Endodermal cell (in vitro differentiated cells): ENCODE data around the gene COL4A4. TPM values are rescaled to one million over a fixed set of nuclear protein-coding genes. Genes with fewer than 3 reads are reported as not detected.

ENCODE experiments used
- DNase-seq: peaks from one replicate; pipeline ENCODE4 v3.0.0-alpha.2; 2017
- H3K27ac ChIP-seq: 2 replicates; pipeline ENCODE4 v1.5.1; 2013; ENCODE audit warnings: mild to moderate bottlenecking, low read depth, low read length, moderate library complexity
- H3K27me3 ChIP-seq: 2 replicates; pipeline ENCODE4 v1.6.1; 2013; ENCODE audit warnings: mild to moderate bottlenecking, low read length, moderate library complexity; ENCODE audit not compliant: insufficient read depth, control insufficient read depth, poor library complexity, severe bottlenecking
- H3K36me3 ChIP-seq: 2 replicates; pipeline ENCODE4 v1.7.0; 2013; ENCODE audit warnings: mild to moderate bottlenecking, low read length, moderate library complexity; ENCODE audit not compliant: control insufficient read depth, insufficient read depth
- H3K4me1 ChIP-seq: one replicate; pipeline ENCODE4 v1.7.0; 2013; ENCODE audit warnings: low read length; ENCODE audit not compliant: control insufficient read depth, insufficient read depth
- H3K4me3 ChIP-seq: 2 replicates; pipeline ENCODE4 v1.5.1; 2013; ENCODE audit warnings: mild to moderate bottlenecking, low read length, moderate library complexity
- H3K9ac ChIP-seq: 2 replicates; pipeline ENCODE4 v1.6.1; 2013; ENCODE audit warnings: mild to moderate bottlenecking, low read length, moderate library complexity; ENCODE audit not compliant: poor library complexity, severe bottlenecking; ENCODE audit errors: extremely low read depth
- H3K9me3 ChIP-seq: 2 replicates; pipeline ENCODE4 v1.6.1; 2013; ENCODE audit warnings: mild to moderate bottlenecking, low read length, moderate library complexity; ENCODE audit not compliant: control insufficient read depth
- H3K27ac Mint-ChIP-seq: 2 replicates; pipeline ENCODE4 v1.8.0; 2020; ENCODE audit warnings: mixed read lengths
- H3K27me3 Mint-ChIP-seq: 2 replicates; pipeline ENCODE4 v1.8.0; 2021; ENCODE audit warnings: mild to moderate bottlenecking, mixed read lengths; ENCODE audit not compliant: insufficient read depth
- H3K36me3 Mint-ChIP-seq: 2 replicates; pipeline ENCODE4 v1.8.0; 2020; ENCODE audit warnings: low read depth, mixed read lengths
- H3K4me1 Mint-ChIP-seq: 2 replicates; pipeline ENCODE4 v1.8.0; 2020; ENCODE audit warnings: mixed read lengths
- H3K4me3 Mint-ChIP-seq: 2 replicates; pipeline ENCODE4 v1.8.0; 2020; ENCODE audit warnings: mild to moderate bottlenecking, moderate library complexity, mixed read lengths
- H3K9me3 Mint-ChIP-seq: 2 replicates; pipeline ENCODE4 v1.8.0; 2020; ENCODE audit warnings: mild to moderate bottlenecking, mixed read lengths
- WGBS, 2 experiments: methylation state at CpG; one replicate each; pipeline versions ENCODE4 v1.1.5 to v1.1.7; 2013; ENCODE audit warnings: missing lambda C conversion rate in 2 of 2, mixed read lengths in 1 of 2; ENCODE audit not compliant: insufficient coverage in 1 of 2, insufficient read length in 1 of 2; 5-methylcytosine and 5-hydroxymethylcytosine counted together
- total RNA-seq, 2 donors: library from RNA; stranded (reverse); fragmentation: NEBNext Ultra II Directional in 1 of 2; extraction: Animal tissue kit (Norgen Biotek cat#: 25700) in 1 of 2; gene quantifications; 2 replicates in 1 of 2; 3 replicates in 1 of 2; pipeline ENCODE4 v1.2.1, GENCODE V29; 2021
- TF ChIP-seq, protein P1 (sequence below): fragments of 200-600 bp; sonication (generic); conservative IDR thresholded peaks from 2 replicates; pipeline ENCODE4 v1.5.0; 2021; ENCODE audit warnings: antibody characterized with exemption, mild to moderate bottlenecking

COL4A4 gene
- total RNA-seq, 2 donors from 2014 or later, result 2.2 to 2.9 TPM

DNA sequence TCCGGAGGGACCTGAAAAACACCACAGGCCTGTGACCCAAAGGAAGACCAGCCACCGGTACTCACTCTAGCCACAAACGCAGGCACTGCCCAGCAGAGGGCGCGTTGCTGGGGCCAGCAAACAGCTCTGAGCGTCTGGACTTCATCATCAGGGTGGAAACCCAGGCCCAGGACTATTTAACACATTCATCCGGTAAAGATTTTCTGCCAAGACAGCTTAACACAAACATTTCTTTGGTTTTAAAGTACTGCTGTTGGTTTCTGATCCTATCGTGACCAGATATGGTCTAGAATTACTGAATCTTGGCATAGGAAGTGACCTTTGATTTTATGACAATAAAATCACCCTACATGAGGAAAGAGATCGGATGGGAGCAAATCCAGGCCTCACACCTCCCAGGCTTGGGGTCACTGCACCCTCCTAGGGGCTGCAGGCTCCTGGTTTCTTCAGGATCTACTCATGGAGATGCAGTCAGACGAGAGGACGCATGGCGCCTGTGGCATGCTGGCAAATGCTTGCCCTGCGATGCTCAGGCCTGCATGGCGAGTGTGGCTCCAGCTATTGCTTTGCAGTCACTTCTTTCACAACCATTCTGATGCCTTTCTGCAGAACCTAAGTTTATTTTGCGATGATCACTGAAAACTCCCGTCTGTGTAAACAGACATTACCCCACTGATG is 130.4 kb downstream of the COL4A4 start:
- H3K27ac ChIP-seq, result no peak overlapping the region
- H3K4me3 ChIP-seq, result no peak overlapping the region
- H3K36me3 ChIP-seq, result no peaks in the 10 kb centered on the region
- TF ChIP-seq, protein P1, sequence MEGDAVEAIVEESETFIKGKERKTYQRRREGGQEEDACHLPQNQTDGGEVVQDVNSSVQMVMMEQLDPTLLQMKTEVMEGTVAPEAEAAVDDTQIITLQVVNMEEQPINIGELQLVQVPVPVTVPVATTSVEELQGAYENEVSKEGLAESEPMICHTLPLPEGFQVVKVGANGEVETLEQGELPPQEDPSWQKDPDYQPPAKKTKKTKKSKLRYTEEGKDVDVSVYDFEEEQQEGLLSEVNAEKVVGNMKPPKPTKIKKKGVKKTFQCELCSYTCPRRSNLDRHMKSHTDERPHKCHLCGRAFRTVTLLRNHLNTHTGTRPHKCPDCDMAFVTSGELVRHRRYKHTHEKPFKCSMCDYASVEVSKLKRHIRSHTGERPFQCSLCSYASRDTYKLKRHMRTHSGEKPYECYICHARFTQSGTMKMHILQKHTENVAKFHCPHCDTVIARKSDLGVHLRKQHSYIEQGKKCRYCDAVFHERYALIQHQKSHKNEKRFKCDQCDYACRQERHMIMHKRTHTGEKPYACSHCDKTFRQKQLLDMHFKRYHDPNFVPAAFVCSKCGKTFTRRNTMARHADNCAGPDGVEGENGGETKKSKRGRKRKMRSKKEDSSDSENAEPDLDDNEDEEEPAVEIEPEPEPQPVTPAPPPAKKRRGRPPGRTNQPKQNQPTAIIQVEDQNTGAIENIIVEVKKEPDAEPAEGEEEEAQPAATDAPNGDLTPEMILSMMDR, result peak; percentile 96
- H3K4me1 ChIP-seq, result no peaks in the 10 kb centered on the region
- Mint-ChIP-seq H3K36me3 (no peaks in the 10 kb centered on the region), H3K27me3 (no peaks in the 10 kb centered on the region), H3K27ac (no peak overlapping the region), H3K4me3 (no peak overlapping the region), H3K4me1 (peaks cover 7% of the 10 kb centered on the region), H3K9me3 (no peaks in the 10 kb centered on the region)
- 60 to 97% methylated on average over 8 to 16 of the region's 16 CpGs for WGBS, 2 experiments
- DNase-seq, result peak; percentile 95
- no peaks in the 10 kb centered on the region for H3K9me3 ChIP-seq
- H3K9ac ChIP-seq, result no peak overlapping the region
- no peaks in the 10 kb centered on the region for H3K27me3 ChIP-seq

DNA sequence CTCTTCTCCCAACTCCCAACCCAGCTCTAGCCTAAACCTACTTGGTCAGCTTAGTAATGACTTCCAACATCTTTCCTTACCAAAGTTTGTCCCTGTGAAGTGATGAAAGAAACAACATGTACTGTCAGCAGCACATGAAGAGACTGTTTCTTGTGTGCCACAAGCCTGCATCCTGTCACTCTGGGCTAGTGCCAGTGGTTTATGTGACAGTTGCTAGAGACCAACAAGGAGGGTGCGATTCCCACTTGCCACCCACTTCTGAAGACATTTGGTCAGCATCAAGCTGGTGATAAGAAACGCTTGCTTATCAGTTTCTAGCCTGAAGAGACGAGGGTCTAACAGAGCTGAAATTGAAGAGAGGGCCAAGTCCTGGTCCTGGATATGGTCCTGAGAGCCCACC is 132.6 kb downstream of the COL4A4 start:
- no peak for DNase-seq
- H3K4me3 Mint-ChIP-seq, result no peak overlapping the region
- no peaks in the 10 kb centered on the region for H3K4me1 ChIP-seq
- TF ChIP-seq, protein P1, result no peak
- no peaks in the 10 kb centered on the region for H3K9me3 ChIP-seq
- no peaks in the 10 kb centered on the region for H3K9me3 Mint-ChIP-seq
- H3K27me3 Mint-ChIP-seq, result no peaks in the 10 kb centered on the region
- no peak overlapping the region for H3K4me3 ChIP-seq
- H3K4me1 Mint-ChIP-seq, result peaks cover 4% of the 10 kb centered on the region
- H3K36me3 Mint-ChIP-seq, result peaks cover 5% of the 10 kb centered on the region
- H3K27ac ChIP-seq, result no peak overlapping the region
- 57 to 67% methylated on average over 3 of the region's 3 CpGs for WGBS, 2 experiments
- H3K27me3 ChIP-seq, result no peaks in the 10 kb centered on the region
- no peak overlapping the region for H3K9ac ChIP-seq
- H3K27ac Mint-ChIP-seq, result no peak overlapping the region
- no peaks in the 10 kb centered on the region for H3K36me3 ChIP-seq

DNA sequence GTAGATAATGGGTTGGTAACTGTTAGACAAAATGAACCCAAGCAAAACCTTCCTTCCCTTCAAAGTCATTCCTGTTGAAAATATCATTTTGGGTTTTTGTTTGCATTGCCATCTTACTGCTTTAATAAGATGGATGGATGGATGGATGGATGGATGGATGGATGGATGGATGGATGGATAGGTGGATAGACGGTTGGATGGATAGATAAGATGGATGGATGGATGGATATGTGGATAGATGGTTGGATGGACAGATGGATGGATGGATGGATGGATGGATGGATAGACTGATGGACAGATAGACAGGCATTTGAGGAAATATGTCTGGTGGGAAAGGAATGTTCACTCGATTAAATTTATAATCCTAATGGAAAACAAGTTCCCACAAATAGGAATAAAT is 133.2 kb downstream of the COL4A4 start:
- Mint-ChIP-seq H3K9me3 (no peaks in the 10 kb centered on the region), H3K36me3 (peaks cover 5% of the 10 kb centered on the region), H3K27ac (no peak overlapping the region), H3K4me1 (peaks cover 4% of the 10 kb centered on the region), H3K4me3 (no peak overlapping the region), H3K27me3 (no peaks in the 10 kb centered on the region)
- Histone ChIP-seq H3K27ac (no peak overlapping the region), H3K4me1 (no peaks in the 10 kb centered on the region), H3K27me3 (no peaks in the 10 kb centered on the region), H3K9ac (no peak overlapping the region), H3K36me3 (no peaks in the 10 kb centered on the region), H3K4me3 (no peak overlapping the region), H3K9me3 (no peaks in the 10 kb centered on the region)
- no peak for DNase-seq
- TF ChIP-seq, protein P1, result no peak
- WGBS, 2 experiments, result 91 to 100% methylated on average over 1 to 2 of the region's 2 CpGs
